ENCODE data around the gene TSPAN8. TPM values are rescaled to one million over a fixed set of nuclear protein-coding genes. Genes with fewer than 3 reads are reported as not detected.

Gene TSPAN8
- total and polyA plus RNA-seq, 10 of the 15 experiments (the other 5 are each of a cell fraction or from before 2014, with no cell fraction given), result 0.16 to 0.49 TPM; not detected in 8

DNA sequence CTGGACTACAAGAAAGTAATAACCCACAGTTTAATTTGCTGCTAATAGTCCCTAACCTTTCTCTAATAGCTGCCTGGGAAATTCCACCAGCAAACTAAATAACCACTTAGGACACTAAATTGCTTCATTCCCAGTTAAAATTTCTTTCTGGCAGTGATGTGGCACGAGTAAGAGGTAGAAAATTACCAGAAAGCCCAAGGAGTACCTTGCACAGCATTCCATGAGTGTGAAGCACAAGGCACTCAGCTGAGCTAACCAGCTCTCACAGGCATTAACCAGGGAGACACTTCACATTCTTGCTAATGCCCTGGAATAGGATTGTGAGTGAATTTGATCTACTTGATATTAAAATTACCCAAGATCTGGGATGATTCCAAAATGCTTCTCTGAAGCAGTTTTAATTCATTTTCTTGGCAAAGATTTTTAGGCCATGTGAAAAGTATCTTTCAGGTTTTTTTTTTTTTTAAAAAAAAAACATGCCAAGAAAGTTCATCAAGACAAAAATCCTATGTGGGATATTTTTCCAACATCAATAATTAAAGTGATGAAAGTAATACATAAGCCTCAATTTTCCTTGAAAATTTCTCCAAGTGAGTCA, 29.5 kb downstream of the TSPAN8 start:
- intact Hi-C loops (cut with micrococcal nuclease; ENCODE audit: unreplicated experiment), result no loop called here
- BruUV-seq (replicated peaks), result no TSS peak
- Histone ChIP-seq H2AFZ (ENCODE audit: control insufficient read depth, low read depth, low read length) (no peak overlapping the region), H3K4me3 (no peak overlapping the region), H3K4me1 (ENCODE audit: control insufficient read depth, insufficient read depth, low read length) (no peaks in the 10 kb centered on the region), H3K9ac (ENCODE audit: control insufficient read depth, insufficient read depth, low read length) (no peak overlapping the region), H3K36me3 (ENCODE audit: control insufficient read depth in 2 of 2, insufficient read depth in 2 of 2, low read length in 1 of 2) (no peaks in the 10 kb centered on the region), H3K27me3 (replicated peaks in 1 of 2; ENCODE audit: control insufficient read depth in 2 of 2, insufficient read depth in 2 of 2, low read length in 1 of 2) (no peaks in the 10 kb centered on the region), H3K9me3 (replicated peaks; ENCODE audit: control insufficient read depth, insufficient read depth, low read length) (no peaks in the 10 kb centered on the region), H3K4me2 (ENCODE audit: control insufficient read depth, insufficient read depth) (no peak overlapping the region), H3K79me2 (ENCODE audit: control insufficient read depth, insufficient read depth, low read length) (no peaks in the 10 kb centered on the region), H3K27ac (ENCODE audit: control insufficient read depth, insufficient read depth) (no peak overlapping the region), H4K20me1 (ENCODE audit: control insufficient read depth, insufficient read depth) (no peaks in the 10 kb centered on the region)
- no peak for ATAC-seq
- no peak for FAIRE-seq
- POLR2A ChIA-PET, result no interaction called here
- SMC1A ChIA-PET (ENCODE audit: uncharacterized antibody, unreplicated experiment), result no interaction called here
- in situ Hi-C loops (cut with MboI), result no loop called here
- no peak for TF ChIP-seq STAT1 (conservative IDR thresholded peaks at IDR 0.05)
- DNase-seq (ENCODE audit: low read depth, low spot score), result no peak
- CTCF ChIA-PET, result no interaction called here
- RAD21 ChIA-PET (ENCODE audit: unreplicated experiment), result no interaction called here
- WGBS (ENCODE audit: insufficient coverage, insufficient replicate concordance, low lambda C conversion rate, missing lambda C conversion rate), result 0% methylated on average over 1 of the region's 1 CpG

DNA sequence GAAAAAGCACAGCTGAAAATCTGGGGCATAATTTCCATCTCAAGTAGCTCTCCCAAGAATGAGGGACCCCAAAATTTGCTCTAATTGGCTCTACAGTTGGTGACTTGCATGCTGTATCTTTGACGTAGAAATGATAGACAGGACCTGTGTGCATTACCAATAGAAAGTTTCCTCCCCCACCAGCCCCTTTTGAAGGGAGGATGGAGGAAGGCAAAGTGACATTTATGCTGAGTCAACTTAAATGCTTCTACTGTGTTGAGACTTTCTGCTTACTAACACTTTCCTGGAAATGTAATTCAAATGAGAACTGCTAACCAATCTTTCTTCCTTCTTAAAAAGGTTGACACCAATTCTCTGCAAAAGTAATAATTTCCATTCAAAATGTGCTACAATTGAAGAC, 31.9 kb downstream of the TSPAN8 start:
- H3K36me3 ChIP-seq (ENCODE audit: control insufficient read depth in 2 of 2, insufficient read depth in 2 of 2, low read length in 1 of 2), result no peaks in the 10 kb centered on the region
- ChIA-PET SMC1A (ENCODE audit: uncharacterized antibody, unreplicated experiment) (no interaction called here), RAD21 (ENCODE audit: unreplicated experiment) (no interaction called here), CTCF (no interaction called here), POLR2A (no interaction called here)
- BruUV-seq (replicated peaks), result no TSS peak
- no peak overlapping the region for H3K9ac ChIP-seq (ENCODE audit: control insufficient read depth, insufficient read depth, low read length)
- no peak for TF ChIP-seq RFX5 (IDR thresholded peaks at IDR 0.05; ENCODE audit: low read depth, low read length)
- TF ChIP-seq, protein P1, sequence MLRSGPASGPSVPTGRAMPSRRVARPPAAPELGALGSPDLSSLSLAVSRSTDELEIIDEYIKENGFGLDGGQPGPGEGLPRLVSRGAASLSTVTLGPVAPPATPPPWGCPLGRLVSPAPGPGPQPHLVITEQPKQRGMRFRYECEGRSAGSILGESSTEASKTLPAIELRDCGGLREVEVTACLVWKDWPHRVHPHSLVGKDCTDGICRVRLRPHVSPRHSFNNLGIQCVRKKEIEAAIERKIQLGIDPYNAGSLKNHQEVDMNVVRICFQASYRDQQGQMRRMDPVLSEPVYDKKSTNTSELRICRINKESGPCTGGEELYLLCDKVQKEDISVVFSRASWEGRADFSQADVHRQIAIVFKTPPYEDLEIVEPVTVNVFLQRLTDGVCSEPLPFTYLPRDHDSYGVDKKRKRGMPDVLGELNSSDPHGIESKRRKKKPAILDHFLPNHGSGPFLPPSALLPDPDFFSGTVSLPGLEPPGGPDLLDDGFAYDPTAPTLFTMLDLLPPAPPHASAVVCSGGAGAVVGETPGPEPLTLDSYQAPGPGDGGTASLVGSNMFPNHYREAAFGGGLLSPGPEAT (IDR thresholded peaks at IDR 0.05; ENCODE audit: low read depth), result no peak
- TF ChIP-seq, protein P2, sequence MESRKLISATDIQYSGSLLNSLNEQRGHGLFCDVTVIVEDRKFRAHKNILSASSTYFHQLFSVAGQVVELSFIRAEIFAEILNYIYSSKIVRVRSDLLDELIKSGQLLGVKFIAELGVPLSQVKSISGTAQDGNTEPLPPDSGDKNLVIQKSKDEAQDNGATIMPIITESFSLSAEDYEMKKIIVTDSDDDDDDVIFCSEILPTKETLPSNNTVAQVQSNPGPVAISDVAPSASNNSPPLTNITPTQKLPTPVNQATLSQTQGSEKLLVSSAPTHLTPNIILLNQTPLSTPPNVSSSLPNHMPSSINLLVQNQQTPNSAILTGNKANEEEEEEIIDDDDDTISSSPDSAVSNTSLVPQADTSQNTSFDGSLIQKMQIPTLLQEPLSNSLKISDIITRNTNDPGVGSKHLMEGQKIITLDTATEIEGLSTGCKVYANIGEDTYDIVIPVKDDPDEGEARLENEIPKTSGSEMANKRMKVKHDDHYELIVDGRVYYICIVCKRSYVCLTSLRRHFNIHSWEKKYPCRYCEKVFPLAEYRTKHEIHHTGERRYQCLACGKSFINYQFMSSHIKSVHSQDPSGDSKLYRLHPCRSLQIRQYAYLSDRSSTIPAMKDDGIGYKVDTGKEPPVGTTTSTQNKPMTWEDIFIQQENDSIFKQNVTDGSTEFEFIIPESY (IDR thresholded peaks at IDR 0.05), result no peak
- TF ChIP-seq HCFC1 (IDR thresholded peaks at IDR 0.05; ENCODE audit: low read length), result no peak
- no peak for TF ChIP-seq POU2F2 (IDR thresholded peaks at IDR 0.05; ENCODE audit: borderline replicate concordance, low read depth, low read length)
- TF ChIP-seq YBX1 (IDR thresholded peaks at IDR 0.05), result no peak
- TF ChIP-seq RB1 (IDR thresholded peaks at IDR 0.05; ENCODE audit: borderline replicate concordance), result no peak
- TF ChIP-seq ESRRA (IDR thresholded peaks at IDR 0.05; ENCODE audit: low read length), result no peak
- TF ChIP-seq IKZF1 (conservative IDR thresholded peaks at IDR 0.05), result no peak
- FAIRE-seq, result no peak
- no peak overlapping the region for H3K4me2 ChIP-seq (ENCODE audit: control insufficient read depth, insufficient read depth)
- H3K9me3 ChIP-seq (replicated peaks; ENCODE audit: control insufficient read depth, insufficient read depth, low read length), result no peaks in the 10 kb centered on the region
- H3K27me3 ChIP-seq (replicated peaks in 1 of 2; ENCODE audit: control insufficient read depth in 2 of 2, insufficient read depth in 2 of 2, low read length in 1 of 2), result no peaks in the 10 kb centered on the region
- H3K27ac ChIP-seq (ENCODE audit: control insufficient read depth, insufficient read depth), result no peak overlapping the region
- H2AFZ ChIP-seq (ENCODE audit: control insufficient read depth, low read depth, low read length), result no peak overlapping the region
- no peaks in the 10 kb centered on the region for H4K20me1 ChIP-seq (ENCODE audit: control insufficient read depth, insufficient read depth)
- in situ Hi-C loops (cut with MboI), result no loop called here
- ATAC-seq, result no peak
- no peak overlapping the region for H3K4me3 ChIP-seq
- no peaks in the 10 kb centered on the region for H3K79me2 ChIP-seq (ENCODE audit: control insufficient read depth, insufficient read depth, low read length)
- DNase-seq (ENCODE audit: low read depth, low spot score), result no peak
- intact Hi-C loops (cut with micrococcal nuclease; ENCODE audit: unreplicated experiment), result no loop called here
- no peaks in the 10 kb centered on the region for H3K4me1 ChIP-seq (ENCODE audit: control insufficient read depth, insufficient read depth, low read length)
- 33% methylated on average over 1 of the region's 1 CpG for WGBS (ENCODE audit: insufficient coverage, insufficient replicate concordance, low lambda C conversion rate, missing lambda C conversion rate)
